SK-N-SH (cell line): ENCODE results near the gene LRRC51. TPM values are rescaled to one million over a fixed set of nuclear protein-coding genes. Genes with fewer than 3 reads are reported as not detected.
A peak's percentile ranks its signal among the peaks of the same experiment; 100 is the strongest.

Source experiments
- CTCF ChIA-PET: fragments of 300-600, 350-600 bp; formaldehyde crosslinking; extraction: SDS; loops from one replicate; lab custom pipeline; 2021; lab: Yijun Ruan, JAX
- POLR2A ChIA-PET: fragments of 350-600 bp; sonication (Branson Sonifier 250); formaldehyde crosslinking; extraction: SDS; loops from one replicate; lab custom pipeline; 2020; ENCODE audit warnings: antibody characterized with exemption, inconsistent platforms; lab: Yijun Ruan, JAX
- DNase-seq: peaks from one replicate; pipeline ENCODE4 v3.0.0; 2012
- H2AFZ ChIP-seq: fragments of 200-600 bp; sonication (generic); 2 replicates; pipeline ENCODE4 v1.8.1; 2016; ENCODE audit warnings: antibody characterized with exemption, mild to moderate bottlenecking, low read depth
- H3F3A ChIP-seq: fragments of 200-600 bp; sonication (generic); replicated peaks from 2 replicates; pipeline ENCODE3; 2016; ENCODE audit warnings: antibody characterized with exemption, mild to moderate bottlenecking; ENCODE audit not compliant: insufficient read depth
- H3K27ac ChIP-seq, 2 experiments: fragments of 200-500 bp in 1 of 2; fragments of 200-600 bp in 1 of 2; sonication (Bioruptor generic) in 1 of 2; sonication (generic), shearing (Covaris generic) in 1 of 2; 2 replicates each; pipeline versions ENCODE4 v1.5.1 to v1.6.1; 2014 to 2016; ENCODE audit warnings: low read depth in 2 of 2, inconsistent platforms in 1 of 2, low read length in 1 of 2, mild to moderate bottlenecking in 1 of 2, mixed read lengths in 1 of 2
- H3K27me3 ChIP-seq: fragments of 200-600 bp; sonication (generic), shearing (Covaris generic); 2 replicates; pipeline ENCODE4 v1.6.1; 2016; ENCODE audit warnings: mixed run types; ENCODE audit not compliant: insufficient read depth
- H3K36me3 ChIP-seq, 2 experiments: fragments of 200-500 bp in 1 of 2; fragments of 200-600 bp in 1 of 2; sonication (Bioruptor generic) in 1 of 2; sonication (generic) in 1 of 2; replicated peaks in 1 of 2; 2 replicates each; pipeline versions ENCODE3 to v1.5.1; 2014 to 2016; ENCODE audit warnings: low read length in 1 of 2, mild to moderate bottlenecking in 1 of 2; ENCODE audit not compliant: insufficient read depth in 2 of 2, control insufficient read depth in 1 of 2
- H3K4me1 ChIP-seq, 2 experiments: fragments of 200-500 bp in 1 of 2; fragments of 200-600 bp in 1 of 2; sonication (Bioruptor generic) in 1 of 2; sonication (generic), shearing (Covaris generic) in 1 of 2; 2 replicates each; pipeline versions ENCODE4 v1.5.1 to v1.6.1; 2014 to 2016; ENCODE audit warnings: low read depth in 1 of 2, low read length in 1 of 2, mixed run types in 1 of 2; ENCODE audit not compliant: insufficient read depth in 2 of 2, control insufficient read depth in 1 of 2
- H3K4me2 ChIP-seq: fragments of 200-600 bp; sonication (generic), shearing (Covaris generic); 2 replicates; pipeline ENCODE4 v1.6.1; 2017; ENCODE audit warnings: mixed run types
- H3K4me3 ChIP-seq, 2 experiments: fragments of 200-500 bp in 1 of 2; fragments of 200-600 bp in 1 of 2; sonication (Bioruptor generic) in 1 of 2; sonication (generic), shearing (Covaris generic) in 1 of 2; 2 replicates each; pipeline versions ENCODE4 v1.5.1 to v1.8.1; 2014 to 2016; ENCODE audit warnings: low read depth in 2 of 2, inconsistent platforms in 1 of 2, low read length in 1 of 2, mild to moderate bottlenecking in 1 of 2, mixed read lengths in 1 of 2, moderate library complexity in 1 of 2
- H3K79me2 ChIP-seq: fragments of 200-600 bp; sonication (generic); 2 replicates; pipeline ENCODE4 v1.8.1; 2017; ENCODE audit warnings: mild to moderate bottlenecking; ENCODE audit not compliant: insufficient read depth
- H3K9ac ChIP-seq: fragments of 200-600 bp; sonication (generic); 2 replicates; pipeline ENCODE4 v1.6.1; 2017; ENCODE audit warnings: mixed run types
- H3K9me2 ChIP-seq: fragments of 200-600 bp; sonication (generic); 2 replicates; pipeline ENCODE4 v1.6.1; 2017; ENCODE audit warnings: mixed run types
- H3K9me3 ChIP-seq: fragments of 200-600 bp; sonication (generic); 2 replicates; pipeline ENCODE4 v1.6.1; 2017; ENCODE audit warnings: mixed run types, mild to moderate bottlenecking, moderate library complexity
- H4K20me1 ChIP-seq: fragments of 200-600 bp; sonication (generic); 2 replicates; pipeline ENCODE4 v1.6.1; 2017; ENCODE audit warnings: mild to moderate bottlenecking, mixed run types; ENCODE audit not compliant: insufficient read depth
- ELF1 ChIP-seq: IDR thresholded peaks from 2 replicates; pipeline ENCODE4 v1.4.0; 2012
- IRF3 ChIP-seq: fragments of 150-350 bp; IDR thresholded peaks from 2 replicates; pipeline ENCODE4 v1.6.1; 2016; ENCODE audit warnings: mild to moderate bottlenecking, low read depth, low read length
- MEF2A ChIP-seq: IDR thresholded peaks from 2 replicates; pipeline ENCODE4 v1.4.0; 2012; ENCODE audit warnings: low read depth, borderline replicate concordance
- NRF1 ChIP-seq: IDR thresholded peaks from 2 replicates; pipeline ENCODE4 v1.6.1; 2012; ENCODE audit warnings: low read depth, mild to moderate bottlenecking, low read length
- PBX3 ChIP-seq: IDR thresholded peaks from 2 replicates; pipeline ENCODE4; 2012
- POLR2AphosphoS5 ChIP-seq: IDR thresholded peaks from 2 replicates; pipeline ENCODE4 v1.6.1; 2012; ENCODE audit warnings: low read depth, low read length
- RAD21 ChIP-seq: IDR thresholded peaks from 2 replicates; pipeline ENCODE4 v1.6.1; 2012; ENCODE audit warnings: mild to moderate bottlenecking, low read length
- RFX5 ChIP-seq: IDR thresholded peaks from 2 replicates; pipeline ENCODE4 v1.6.1; 2012; ENCODE audit warnings: mild to moderate bottlenecking, improper control_type of control experiment, low read length
- RXRA ChIP-seq: IDR thresholded peaks from 2 replicates; pipeline ENCODE4 v1.4.0; 2012; ENCODE audit warnings: low read depth, mild to moderate bottlenecking, borderline replicate concordance
- SIN3A ChIP-seq: IDR thresholded peaks from 2 replicates; pipeline ENCODE4 v1.6.1; 2012; ENCODE audit warnings: low read depth, mild to moderate bottlenecking, low read length, moderate library complexity, borderline replicate concordance
- YY1 ChIP-seq: IDR thresholded peaks from 2 replicates; pipeline ENCODE4 v1.4.0; 2012; ENCODE audit warnings: low read depth, mild to moderate bottlenecking
- whole genome bisulfite sequencing: methylation state at CpG from one replicate; pipeline ENCODE4 v1.1.6; 2017; ENCODE audit warnings: low lambda C conversion rate; 5-methylcytosine and 5-hydroxymethylcytosine counted together
- polyA plus RNA-seq, 3 experiments: library from polyadenylated mRNA; depleted of rRNA; stranded (reverse); fragments of >200 nt; gene quantifications; 2 replicates each; pipeline ENCODE4 v1.2.3, GENCODE V29; 2012
- TF ChIP-seq, protein P1 (sequence below): IDR thresholded peaks from 2 replicates; pipeline ENCODE4 v1.4.0; 2012; ENCODE audit warnings: low read depth
- TF ChIP-seq, protein P2 (sequence below): IDR thresholded peaks from 2 replicates; pipeline ENCODE4 v1.6.1; 2012; ENCODE audit warnings: mild to moderate bottlenecking, low read depth, low read length, moderate library complexity

Gene LRRC51
- polyA plus RNA-seq, 1 of the 3 experiments (the other 2 are of a cell fraction): 7.3 TPM

DNA sequence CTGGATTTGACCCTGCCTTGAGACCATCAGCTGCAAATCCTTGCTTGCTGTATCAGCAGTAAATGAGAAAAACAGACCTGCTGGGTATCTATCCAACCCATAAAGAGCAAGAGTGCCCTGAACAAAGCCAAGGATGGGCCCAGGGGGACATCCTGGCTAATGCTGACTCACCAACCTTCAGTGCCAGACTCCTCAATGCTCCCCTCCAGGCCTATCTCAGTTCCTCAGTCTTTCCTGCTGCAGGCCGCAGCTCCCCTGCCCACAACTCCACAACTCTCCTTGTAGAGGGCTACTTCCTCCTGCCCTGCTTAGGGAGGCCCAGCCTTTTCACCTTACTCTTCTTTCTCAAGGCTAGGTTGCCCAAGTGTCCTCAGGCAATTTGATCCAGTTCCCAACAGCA lies 19.8 kb downstream of the LRRC51 start:
- Histone ChIP-seq H3K79me2 (peaks cover 42% of the 10 kb centered on the region), H3K4me3 (no peak overlapping the region), H3K9me2 (no peaks in the 10 kb centered on the region), H2AFZ (no peak overlapping the region), H4K20me1 (no peaks in the 10 kb centered on the region), H3K27me3 (no peaks in the 10 kb centered on the region), H3F3A (peaks cover 9% of the 10 kb centered on the region), H3K9me3 (no peaks in the 10 kb centered on the region), H3K4me2 (peak overlapping the region; percentile 96; the same call in 1 of the 2 replicates), H3K4me1 (peaks cover 4 to 28% of the 10 kb centered on the region in 2 experiments; a peak in 2 of 4 replicates), H3K9ac (no peak overlapping the region), H3K36me3 (peaks cover 14 to 48% of the 10 kb centered on the region in 2 experiments), H3K27ac (no peak overlapping the region; a peak in 1 of 4 replicates)
- DNase-seq: no peak
- POLR2A ChIA-PET: interaction anchor here (1.0 to 1.7 kb wide), 3 partner anchors 9 to 331 kb away, joined by 3 to 4 read pairs (median 4); no protein-coding TSS in a partner anchor
- TF ChIP-seq RAD21 (no peak), MEF2A (no peak), IRF3 (no peak), PBX3 (no peak), POLR2AphosphoS5 (no peak), ELF1 (no peak), YY1 (no peak), RXRA (no peak), NRF1 (no peak), RFX5 (no peak), SIN3A (no peak)
- TF ChIP-seq, protein P1, sequence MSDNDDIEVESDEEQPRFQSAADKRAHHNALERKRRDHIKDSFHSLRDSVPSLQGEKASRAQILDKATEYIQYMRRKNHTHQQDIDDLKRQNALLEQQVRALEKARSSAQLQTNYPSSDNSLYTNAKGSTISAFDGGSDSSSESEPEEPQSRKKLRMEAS: no peak
- TF ChIP-seq, protein P2, sequence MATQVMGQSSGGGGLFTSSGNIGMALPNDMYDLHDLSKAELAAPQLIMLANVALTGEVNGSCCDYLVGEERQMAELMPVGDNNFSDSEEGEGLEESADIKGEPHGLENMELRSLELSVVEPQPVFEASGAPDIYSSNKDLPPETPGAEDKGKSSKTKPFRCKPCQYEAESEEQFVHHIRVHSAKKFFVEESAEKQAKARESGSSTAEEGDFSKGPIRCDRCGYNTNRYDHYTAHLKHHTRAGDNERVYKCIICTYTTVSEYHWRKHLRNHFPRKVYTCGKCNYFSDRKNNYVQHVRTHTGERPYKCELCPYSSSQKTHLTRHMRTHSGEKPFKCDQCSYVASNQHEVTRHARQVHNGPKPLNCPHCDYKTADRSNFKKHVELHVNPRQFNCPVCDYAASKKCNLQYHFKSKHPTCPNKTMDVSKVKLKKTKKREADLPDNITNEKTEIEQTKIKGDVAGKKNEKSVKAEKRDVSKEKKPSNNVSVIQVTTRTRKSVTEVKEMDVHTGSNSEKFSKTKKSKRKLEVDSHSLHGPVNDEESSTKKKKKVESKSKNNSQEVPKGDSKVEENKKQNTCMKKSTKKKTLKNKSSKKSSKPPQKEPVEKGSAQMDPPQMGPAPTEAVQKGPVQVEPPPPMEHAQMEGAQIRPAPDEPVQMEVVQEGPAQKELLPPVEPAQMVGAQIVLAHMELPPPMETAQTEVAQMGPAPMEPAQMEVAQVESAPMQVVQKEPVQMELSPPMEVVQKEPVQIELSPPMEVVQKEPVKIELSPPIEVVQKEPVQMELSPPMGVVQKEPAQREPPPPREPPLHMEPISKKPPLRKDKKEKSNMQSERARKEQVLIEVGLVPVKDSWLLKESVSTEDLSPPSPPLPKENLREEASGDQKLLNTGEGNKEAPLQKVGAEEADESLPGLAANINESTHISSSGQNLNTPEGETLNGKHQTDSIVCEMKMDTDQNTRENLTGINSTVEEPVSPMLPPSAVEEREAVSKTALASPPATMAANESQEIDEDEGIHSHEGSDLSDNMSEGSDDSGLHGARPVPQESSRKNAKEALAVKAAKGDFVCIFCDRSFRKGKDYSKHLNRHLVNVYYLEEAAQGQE: no peak
- CTCF ChIA-PET: interaction anchor here (1.2 to 16.4 kb wide), 9 partner anchors 7 to 334 kb away, joined by 3 to 416 read pairs (median 5); partner anchors contain the start of gene CLPB
- 100% methylated on average over 1 of the region's 1 CpG for WGBS
